ENCODE measurements around the gene RFC1. TPM values are rescaled to one million over a fixed set of nuclear protein-coding genes. Genes with fewer than 3 reads are reported as not detected.

The RFC1 gene
- 46.4 and 47.7 TPM in 2 replicates for total RNA-seq

GRCh38 chr4:39365830-39366771 lies at the start of gene RFC1:
Gene RFC1 (minus strand): TSS chr4:39366362. CDS start chr4:39366241, 121 bp downstream.

GRCh38 chr4:39406763-39407583 lies 40.8 kb upstream of the RFC1 start, which contains the start of gene KLB:
Gene KLB (plus strand): TSS chr4:39406930. CDS start chr4:39406950, 20 bp downstream.

Other genes starting within 250 kb of the RFC1 start
- gene WDR19, start 183.8 kb downstream of the RFC1 start, total RNA-seq: 22.8 and 23.7 TPM in 2 replicates
- not detected in 2 replicates for gene KLB, start 40.6 kb upstream of the RFC1 start, total RNA-seq
- 3,525 and 4,711 TPM in 2 replicates for gene RPL9, start 92.6 kb upstream of the RFC1 start, total RNA-seq
- 12.1 and 14.4 TPM in 2 replicates for gene LIAS, start 92.7 kb upstream of the RFC1 start, total RNA-seq
- 144 and 167 TPM in 2 replicates for gene UGDH, start 161.1 kb upstream of the RFC1 start, total RNA-seq

All from myometrial cell (primary cell).